Measurements from ENCODE around the gene ITGA4. TPM values are rescaled to one million over a fixed set of nuclear protein-coding genes. Genes with fewer than 3 reads are reported as not detected.

ITGA4 gene
- polyA plus RNA-seq (ENCODE audit: insufficient read length in 3 of 3), result 10 to 100 TPM; 33.1 to 45.1 (median 36.9) TPM
- long read RNA-seq, donor 1, full-length matches to known transcripts, result 4 of 4 reads
- long read RNA-seq, donor 1, partial matches to known transcripts, result 0 of 4 reads
- long read RNA-seq, donor 1, other reads (novel, unspliced or antisense), result 0 of 4 reads
- long read RNA-seq, donor 2, partial matches to known transcripts, result 0 of 1 reads
- long read RNA-seq, donor 2, other reads (novel, unspliced or antisense), result 0 of 1 reads
- long read RNA-seq, donor 3, full-length matches to known transcripts, result 5 of 5 reads
- long read RNA-seq, donor 3, partial matches to known transcripts, result 0 of 5 reads
- long read RNA-seq, donor 3, other reads (novel, unspliced or antisense), result 0 of 5 reads
- long read RNA-seq, donor 4, full-length matches to known transcripts, result 1 of 1 reads
- long read RNA-seq, donor 4, partial matches to known transcripts, result 0 of 1 reads
- long read RNA-seq, donor 4, other reads (novel, unspliced or antisense), result 0 of 1 reads
- long read RNA-seq, donor 5, result 0 reads
- long read RNA-seq, donor 6, partial matches to known transcripts, result 0 of 4 reads
- long read RNA-seq, donor 6, other reads (novel, unspliced or antisense), result 0 of 4 reads
- long read RNA-seq, donor 7, full-length matches to known transcripts, result 4 of 4 reads
- long read RNA-seq, donor 7, partial matches to known transcripts, result 0 of 4 reads
- long read RNA-seq, donor 7, other reads (novel, unspliced or antisense), result 0 of 4 reads
- long read RNA-seq, donor 8, full-length matches to known transcripts, result 4 of 4 reads
- long read RNA-seq, donor 8, partial matches to known transcripts, result 0 of 4 reads
- long read RNA-seq, donor 8, other reads (novel, unspliced or antisense), result 0 of 4 reads
- long read RNA-seq, donor 9, full-length matches to known transcripts, result 1 of 1 reads
- long read RNA-seq, donor 9, partial matches to known transcripts, result 0 of 1 reads
- long read RNA-seq, donor 9, other reads (novel, unspliced or antisense), result 0 of 1 reads
- long read RNA-seq, donor 10, full-length matches to known transcripts, result 2 of 2 reads
- long read RNA-seq, donor 10, partial matches to known transcripts, result 0 of 2 reads
- long read RNA-seq, donor 10, other reads (novel, unspliced or antisense), result 0 of 2 reads
- long read RNA-seq, donor 11, full-length matches to known transcripts, result 1 of 1 reads
- long read RNA-seq, donor 11, partial matches to known transcripts, result 0 of 1 reads
- long read RNA-seq, donor 11, other reads (novel, unspliced or antisense), result 0 of 1 reads
- long read RNA-seq, donor 12, result 0 reads
- long read RNA-seq, donor 13, full-length matches to known transcripts, result 3 of 3 reads
- long read RNA-seq, donor 13, partial matches to known transcripts, result 0 of 3 reads
- long read RNA-seq, donor 13, other reads (novel, unspliced or antisense), result 0 of 3 reads
- long read RNA-seq, donor 14, full-length matches to known transcripts, result 4 of 4 reads
- long read RNA-seq, donor 14, partial matches to known transcripts, result 0 of 4 reads
- long read RNA-seq, donor 14, other reads (novel, unspliced or antisense), result 0 of 4 reads
- long read RNA-seq, donor 15, partial matches to known transcripts, result 0 of 1 reads
- long read RNA-seq, donor 15, other reads (novel, unspliced or antisense), result 0 of 1 reads
- long read RNA-seq, donor 16, full-length matches to known transcripts, result 7 of 20 reads
- long read RNA-seq, donor 16, partial matches to known transcripts, result 13 of 20 reads
- long read RNA-seq, donor 16, other reads (novel, unspliced or antisense), result 0 of 20 reads

DNA sequence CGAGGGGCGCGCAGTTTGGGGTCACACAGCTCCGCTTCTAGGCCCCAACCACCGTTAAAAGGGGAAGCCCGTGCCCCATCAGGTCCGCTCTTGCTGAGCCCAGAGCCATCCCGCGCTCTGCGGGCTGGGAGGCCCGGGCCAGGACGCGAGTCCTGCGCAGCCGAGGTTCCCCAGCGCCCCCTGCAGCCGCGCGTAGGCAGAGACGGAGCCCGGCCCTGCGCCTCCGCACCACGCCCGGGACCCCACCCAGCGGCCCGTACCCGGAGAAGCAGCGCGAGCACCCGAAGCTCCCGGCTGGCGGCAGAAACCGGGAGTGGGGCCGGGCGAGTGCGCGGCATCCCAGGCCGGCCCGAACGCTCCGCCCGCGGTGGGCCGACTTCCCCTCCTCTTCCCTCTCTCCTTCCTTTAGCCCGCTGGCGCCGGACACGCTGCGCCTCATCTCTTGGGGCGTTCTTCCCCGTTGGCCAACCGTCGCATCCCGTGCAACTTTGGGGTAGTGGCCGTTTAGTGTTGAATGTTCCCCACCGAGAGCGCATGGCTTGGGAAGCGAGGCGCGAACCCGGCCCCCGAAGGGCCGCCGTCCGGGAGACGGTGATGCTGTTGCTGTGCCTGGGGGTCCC lies at the start of gene ITGA4:
Gene ITGA4 (plus strand): TSS at position 266 of the 620 bp plus-strand sequence. CDS start 269 bp downstream, at position 535.
- peak in 9 of 11 donors; percentile 50 to 77 (median 61) for DNase-seq (ENCODE audit: extremely low read depth in 1 of 11, low read depth in 9 of 11, low spot score in 4 of 11)

- DNase-seq (ENCODE audit: extremely low read depth in 1 of 11, low read depth in 9 of 11, low spot score in 4 of 11), result no peak
Measured at GRCh38 chr2:181408861-181409260, 48.3 kb upstream of the ITGA4 start.

DNA sequence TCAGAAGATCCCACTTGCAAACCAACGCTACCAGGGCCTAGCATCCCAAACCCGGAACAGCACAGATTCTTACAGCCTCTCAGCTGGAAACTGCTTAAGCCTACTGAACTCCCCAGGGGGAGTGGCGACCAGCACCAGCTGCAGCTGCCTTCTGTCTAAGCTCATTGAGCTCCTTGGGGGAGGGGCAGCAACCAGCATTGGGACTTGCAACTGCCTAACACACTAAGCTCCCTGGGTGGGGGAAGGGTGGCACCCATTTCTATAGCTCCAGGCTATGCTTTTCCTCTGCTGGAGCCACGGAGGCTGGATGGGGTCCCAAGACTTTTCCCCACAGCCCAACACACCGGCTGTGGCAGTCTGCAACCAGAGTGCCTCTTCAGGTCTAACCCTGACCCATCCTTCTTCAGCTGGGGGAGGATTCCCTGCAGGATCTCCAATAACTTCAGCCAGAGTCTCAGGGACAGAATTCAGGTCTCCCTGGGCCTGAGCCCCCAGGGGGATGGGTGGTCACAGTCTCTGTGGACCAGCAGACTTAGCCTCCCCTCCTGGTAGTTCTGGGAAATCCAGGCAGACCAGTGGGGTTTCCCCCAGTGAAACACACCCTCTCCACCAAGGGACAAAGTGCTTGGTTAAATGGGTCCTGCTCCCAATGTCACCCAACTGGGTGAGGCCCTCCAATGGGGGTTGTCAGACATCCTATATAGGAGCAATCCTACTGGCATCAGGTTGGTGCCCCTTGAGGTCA lies 45.9 kb upstream of the ITGA4 start:
- peak in 5 of 11 donors; percentile 27 to 54 (median 37) for DNase-seq (ENCODE audit: extremely low read depth in 1 of 11, low read depth in 9 of 11, low spot score in 4 of 11)

DNA sequence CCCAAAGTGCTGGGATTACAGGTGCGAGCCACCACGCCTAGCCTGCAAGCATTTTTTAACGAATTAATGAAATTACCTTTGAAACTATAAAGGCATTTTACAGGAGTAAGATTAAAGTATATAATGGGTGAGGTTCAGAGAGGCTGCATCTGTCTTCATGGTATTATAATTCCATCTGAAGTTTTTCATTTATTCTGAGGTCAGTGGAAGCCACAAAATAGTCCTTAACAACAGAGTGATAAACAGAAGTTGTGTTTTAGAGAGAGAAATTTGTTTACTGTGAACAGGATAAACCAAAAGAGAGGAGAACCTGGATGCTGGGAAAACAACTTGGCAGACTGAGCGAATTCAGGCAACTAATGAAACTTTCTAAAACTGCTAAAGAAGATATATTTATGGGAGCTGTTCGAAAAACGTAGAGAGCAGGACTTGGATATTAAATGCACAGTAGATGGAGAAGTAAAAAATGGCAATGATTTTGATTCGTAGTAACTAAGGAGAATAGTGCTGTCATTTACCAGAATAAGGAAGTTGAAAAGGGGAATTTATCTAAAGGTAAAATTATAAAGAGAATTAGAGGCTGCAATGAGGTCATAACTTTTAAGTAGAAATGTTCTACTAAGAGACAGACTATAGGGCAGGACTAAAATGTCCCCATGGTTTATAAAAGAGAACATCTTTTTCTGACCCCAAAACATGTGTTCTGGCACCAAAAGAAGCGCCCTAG lies 37.9 kb upstream of the ITGA4 start:
- DNase-seq (ENCODE audit: extremely low read depth in 1 of 11, low read depth in 9 of 11, low spot score in 4 of 11), result no peak

- no peak for DNase-seq (ENCODE audit: extremely low read depth in 1 of 11, low read depth in 9 of 11, low spot score in 4 of 11)
Measured at GRCh38 chr2:181420259-181421130, 36.7 kb upstream of the ITGA4 start.

DNA sequence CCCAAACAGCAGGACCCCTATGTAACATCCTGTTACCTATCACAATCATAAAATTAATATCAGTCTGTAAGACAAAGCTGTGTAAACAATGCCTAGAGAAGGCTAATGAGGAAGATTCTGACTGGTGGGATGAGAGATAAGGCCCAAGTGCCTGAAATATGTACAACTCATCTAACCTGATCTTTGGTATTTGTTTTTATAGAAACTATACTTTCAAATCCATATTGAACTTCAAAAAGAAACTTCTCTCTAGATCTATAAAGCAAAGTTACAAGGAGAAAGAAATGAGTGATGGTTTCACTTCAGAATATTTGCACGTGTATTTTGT lies 36.1 kb upstream of the ITGA4 start:
- DNase-seq (ENCODE audit: extremely low read depth in 1 of 11, low read depth in 9 of 11, low spot score in 4 of 11), result no peak

DNA sequence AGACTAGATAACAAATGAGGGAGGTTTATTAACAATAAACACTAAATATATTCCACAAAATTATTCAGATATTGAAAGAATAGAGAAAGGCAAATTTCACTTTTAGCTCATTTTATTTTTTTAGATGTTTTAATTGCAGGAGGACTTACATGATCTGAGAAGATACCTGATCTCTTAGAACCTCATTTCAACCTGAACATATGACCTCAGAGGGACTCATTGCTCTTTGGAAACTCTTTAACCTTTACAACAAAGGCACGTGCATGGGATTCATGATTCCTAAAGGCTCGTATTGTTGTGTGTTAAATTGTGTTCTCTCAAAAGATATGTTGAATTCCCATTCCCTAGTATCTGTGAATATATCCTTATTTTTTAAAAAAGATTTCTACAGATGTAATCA lies 35.7 kb upstream of the ITGA4 start:
- no peak for DNase-seq (ENCODE audit: extremely low read depth in 1 of 11, low read depth in 9 of 11, low spot score in 4 of 11)

DNA sequence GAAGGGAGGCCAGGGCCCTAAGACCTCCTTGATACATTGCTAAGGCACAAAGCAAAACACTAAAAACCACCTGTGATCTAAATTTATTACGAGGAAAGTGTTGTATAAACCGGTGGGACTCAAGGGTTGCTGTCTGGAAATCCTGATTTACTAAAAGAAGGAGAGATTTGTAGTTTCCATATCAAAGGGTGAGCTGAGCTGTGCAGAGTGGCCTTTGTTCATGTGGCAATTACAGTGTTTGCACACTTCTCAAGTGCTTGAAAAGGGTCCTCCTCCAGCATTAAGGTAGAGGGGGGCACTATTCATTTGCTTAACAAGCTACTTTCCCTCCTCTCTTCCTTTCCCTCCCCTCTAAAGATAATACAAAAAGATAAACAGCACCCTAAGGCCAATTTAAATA lies 30.5 kb upstream of the ITGA4 start:
- peak in 1 of 11 donors; percentile 4 for DNase-seq (ENCODE audit: extremely low read depth in 1 of 11, low read depth in 9 of 11, low spot score in 4 of 11)

GRCh38 chr2:181430406-181431118 lies 26.6 kb upstream of the ITGA4 start:
- no peak for DNase-seq (ENCODE audit: extremely low read depth in 1 of 11, low read depth in 9 of 11, low spot score in 4 of 11)

GRCh38 chr2:181431674-181432073 lies 25.5 kb upstream of the ITGA4 start:
- no peak for DNase-seq (ENCODE audit: extremely low read depth in 1 of 11, low read depth in 9 of 11, low spot score in 4 of 11)

GRCh38 chr2:181438261-181438660 lies 18.9 kb upstream of the ITGA4 start:
- DNase-seq (ENCODE audit: extremely low read depth in 1 of 11, low read depth in 9 of 11, low spot score in 4 of 11), result no peak

GRCh38 chr2:181440344-181440743 lies 16.8 kb upstream of the ITGA4 start:
- no peak for DNase-seq (ENCODE audit: extremely low read depth in 1 of 11, low read depth in 9 of 11, low spot score in 4 of 11)

DNA sequence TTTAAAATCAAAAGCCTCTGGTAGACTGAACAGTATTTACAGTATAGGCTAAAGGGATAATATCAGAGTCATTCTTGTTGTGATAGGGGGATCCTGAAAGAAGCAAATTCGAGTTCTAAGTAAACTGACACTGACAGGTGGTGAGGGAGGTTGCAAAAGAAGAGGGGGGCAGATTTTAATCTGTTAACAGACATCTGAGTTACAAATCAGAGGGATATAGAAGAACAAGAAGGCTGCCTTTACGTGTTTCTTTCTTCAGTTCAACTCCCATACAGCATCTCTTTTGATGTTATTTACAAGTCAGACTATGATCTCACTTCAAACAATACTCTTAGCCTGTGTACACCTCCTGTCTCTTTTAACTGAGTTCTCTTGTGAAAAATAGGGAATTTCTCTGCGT lies 16.3 kb upstream of the ITGA4 start:
- DNase-seq (ENCODE audit: extremely low read depth in 1 of 11, low read depth in 9 of 11, low spot score in 4 of 11), result no peak

DNA sequence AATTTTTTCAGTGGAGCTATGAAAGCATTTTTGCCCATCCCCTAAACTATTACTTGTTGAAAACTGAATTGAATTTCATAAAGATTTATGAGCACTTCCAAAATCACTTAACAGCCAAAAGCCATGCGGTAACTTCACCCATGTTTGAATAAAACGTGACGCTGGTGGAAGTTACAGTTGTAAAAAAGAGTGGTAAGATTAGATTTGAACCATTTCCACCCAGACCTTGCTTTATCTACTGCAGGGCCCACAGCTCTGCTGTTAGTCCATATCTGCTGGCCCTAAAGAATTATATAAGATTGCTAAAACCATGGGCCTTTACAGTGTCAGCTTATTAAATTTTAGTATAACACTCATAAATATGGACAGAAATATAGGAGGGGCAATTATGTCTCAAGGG lies 15.5 kb upstream of the ITGA4 start:
- no peak for DNase-seq (ENCODE audit: extremely low read depth in 1 of 11, low read depth in 9 of 11, low spot score in 4 of 11)

DNA sequence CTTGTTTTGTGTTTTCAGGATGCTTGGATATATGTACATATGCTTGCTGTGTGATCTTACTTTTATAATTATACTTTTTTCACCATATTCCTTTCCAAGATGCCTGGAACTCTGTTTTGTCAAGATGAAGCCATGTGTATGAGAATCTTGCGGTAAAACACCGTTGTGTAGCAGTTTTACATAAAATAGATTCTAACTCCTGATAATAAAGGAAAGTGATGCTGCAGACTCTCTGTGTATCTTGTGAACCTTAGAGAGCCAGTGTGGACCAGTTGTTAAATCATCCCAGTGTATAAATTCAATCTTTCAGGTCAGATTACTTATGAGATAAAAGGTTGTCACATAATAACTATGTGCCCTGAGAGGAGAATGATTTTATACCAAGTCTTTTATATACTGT lies 12.5 kb upstream of the ITGA4 start:
- no peak for DNase-seq (ENCODE audit: extremely low read depth in 1 of 11, low read depth in 9 of 11, low spot score in 4 of 11)
